HG02938 (cell line): ENCODE measurements around the gene PLEKHJ1.

Source experiments
- ATAC-seq: cut with Tn5 transposase; IDR thresholded peaks from one replicate; pipeline ENCODE4 v1.9.1; 2021; ENCODE audit warnings: mild to moderate bottlenecking, moderate library complexity; ENCODE audit not compliant: unreplicated experiment

Gene PLEKHJ1

DNA sequence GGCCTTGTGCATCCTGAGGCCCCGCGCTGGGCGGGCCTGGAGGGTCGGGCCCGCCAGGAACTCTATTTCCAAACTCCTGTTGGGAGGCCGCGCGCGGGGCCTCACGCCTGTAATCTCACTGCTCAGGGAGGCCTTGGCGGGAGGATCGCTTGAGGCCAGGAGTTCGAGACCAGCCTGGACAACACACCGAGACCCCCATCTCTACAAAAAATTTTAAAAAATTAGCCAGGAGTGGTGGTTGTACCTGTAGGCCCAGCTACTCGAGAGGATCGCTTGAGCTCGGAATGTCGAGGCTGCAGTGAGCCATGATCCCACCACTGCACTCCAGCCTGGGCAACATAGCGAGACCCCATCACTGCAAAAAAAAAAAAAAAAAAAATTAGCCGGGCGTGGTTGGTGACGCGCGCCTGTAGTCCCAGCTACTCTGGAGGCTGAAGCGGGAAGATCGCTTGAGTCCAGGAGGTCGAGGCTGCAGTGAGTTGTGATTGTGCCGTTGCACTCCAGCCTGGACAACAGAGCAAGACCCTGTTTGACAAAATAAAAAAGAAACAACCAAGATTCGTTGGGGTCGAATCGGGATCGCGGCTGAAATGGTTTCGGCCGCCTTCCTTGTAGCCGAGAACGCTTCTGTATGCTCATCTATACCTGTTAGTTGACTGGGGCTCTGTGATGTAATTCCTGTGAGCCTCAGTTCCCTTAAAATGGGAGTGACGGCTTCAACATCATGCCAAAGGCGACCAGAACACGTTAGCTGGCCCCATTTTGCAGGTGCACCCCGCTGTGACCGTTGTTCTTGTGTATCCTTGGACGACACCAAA is 1.1 kb upstream of the PLEKHJ1 start:
- no peak for ATAC-seq

GRCh38 chr19:2236064-2236313 is 140 bp downstream of the PLEKHJ1 start:
- ATAC-seq = no peak

GRCh38 chr19:2235381-2236063 is 607 bp downstream of the PLEKHJ1 start:
- peak; percentile 15 for ATAC-seq

GRCh38 chr19:2234996-2235380 is 1.1 kb downstream of the PLEKHJ1 start:
- no peak for ATAC-seq

GRCh38 chr19:2233601-2234280 is 2.4 kb downstream of the PLEKHJ1 start:
- no peak for ATAC-seq

GRCh38 chr19:2232286-2233151 is 3.6 kb downstream of the PLEKHJ1 start:
- no peak for ATAC-seq

- no peak for ATAC-seq
Observed at GRCh38 chr19:2231621-2232221, 4.4 kb downstream of the PLEKHJ1 start.

DNA sequence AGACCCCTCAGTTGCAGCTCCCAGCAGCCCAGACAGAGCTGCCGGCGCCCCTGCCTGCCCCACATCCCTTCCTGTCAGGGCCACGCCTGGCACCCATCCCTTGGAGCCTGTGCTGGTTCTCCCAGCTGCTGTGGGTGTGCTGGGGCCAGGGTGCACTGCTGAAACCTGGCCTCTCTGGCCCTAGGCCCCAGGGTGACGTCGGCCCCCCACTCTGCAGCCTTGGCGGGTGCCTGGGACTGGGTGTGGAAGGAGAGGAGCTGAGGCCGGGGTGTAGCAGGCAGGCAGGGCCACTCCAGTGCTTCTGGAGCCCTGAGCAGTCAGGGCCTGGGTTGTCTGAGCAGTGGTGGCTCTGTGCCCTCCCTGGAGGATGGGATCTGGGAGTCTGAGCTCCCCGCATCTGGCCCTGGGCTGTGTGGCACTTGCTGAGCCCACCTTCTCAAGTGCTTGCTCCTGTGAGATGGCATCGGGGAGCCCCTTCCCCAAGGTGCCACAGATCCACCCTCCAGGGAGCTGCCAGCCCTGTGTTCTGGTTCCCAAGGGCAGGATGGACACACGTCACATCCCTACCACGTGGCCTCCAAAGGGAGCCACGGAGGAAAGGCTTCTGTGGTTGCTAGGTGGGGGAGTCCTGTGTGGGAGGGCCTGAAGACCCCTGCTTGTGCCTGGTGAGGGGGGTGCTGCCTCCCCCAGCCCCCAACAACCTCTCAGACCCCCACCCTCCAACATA is 5.2 kb downstream of the PLEKHJ1 start:
- no peak for ATAC-seq

DNA sequence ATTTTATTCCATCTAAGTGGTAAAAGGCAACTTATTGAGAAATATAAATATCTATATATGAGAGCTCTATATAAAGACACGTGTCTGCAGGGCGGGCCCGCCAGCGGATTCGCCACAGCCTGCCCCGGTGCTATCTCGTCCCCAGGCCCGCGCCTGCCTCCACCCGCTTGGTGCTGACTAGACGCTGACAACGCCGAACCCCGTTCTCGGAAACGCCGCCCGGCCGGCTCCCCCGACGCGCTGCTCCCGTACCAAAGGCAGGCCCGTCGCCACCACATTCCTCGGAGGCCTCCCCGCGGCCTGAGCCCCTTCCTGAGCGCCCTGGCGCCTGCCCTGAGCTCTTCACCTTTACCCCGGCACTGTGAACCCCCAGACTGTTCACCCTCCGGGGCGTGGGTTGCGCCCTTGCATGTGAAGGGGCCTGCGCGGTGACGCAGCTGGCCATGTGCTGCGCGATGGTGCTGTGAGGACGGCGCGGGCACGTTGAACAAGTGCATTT is 6.0 kb downstream of the PLEKHJ1 start:
- no peak for ATAC-seq

GRCh38 chr19:2229103-2230032 is 6.8 kb downstream of the PLEKHJ1 start:
- no peak for ATAC-seq

GRCh38 chr19:2228157-2229030 is 7.7 kb downstream of the PLEKHJ1 start:
- ATAC-seq = no peak

DNA sequence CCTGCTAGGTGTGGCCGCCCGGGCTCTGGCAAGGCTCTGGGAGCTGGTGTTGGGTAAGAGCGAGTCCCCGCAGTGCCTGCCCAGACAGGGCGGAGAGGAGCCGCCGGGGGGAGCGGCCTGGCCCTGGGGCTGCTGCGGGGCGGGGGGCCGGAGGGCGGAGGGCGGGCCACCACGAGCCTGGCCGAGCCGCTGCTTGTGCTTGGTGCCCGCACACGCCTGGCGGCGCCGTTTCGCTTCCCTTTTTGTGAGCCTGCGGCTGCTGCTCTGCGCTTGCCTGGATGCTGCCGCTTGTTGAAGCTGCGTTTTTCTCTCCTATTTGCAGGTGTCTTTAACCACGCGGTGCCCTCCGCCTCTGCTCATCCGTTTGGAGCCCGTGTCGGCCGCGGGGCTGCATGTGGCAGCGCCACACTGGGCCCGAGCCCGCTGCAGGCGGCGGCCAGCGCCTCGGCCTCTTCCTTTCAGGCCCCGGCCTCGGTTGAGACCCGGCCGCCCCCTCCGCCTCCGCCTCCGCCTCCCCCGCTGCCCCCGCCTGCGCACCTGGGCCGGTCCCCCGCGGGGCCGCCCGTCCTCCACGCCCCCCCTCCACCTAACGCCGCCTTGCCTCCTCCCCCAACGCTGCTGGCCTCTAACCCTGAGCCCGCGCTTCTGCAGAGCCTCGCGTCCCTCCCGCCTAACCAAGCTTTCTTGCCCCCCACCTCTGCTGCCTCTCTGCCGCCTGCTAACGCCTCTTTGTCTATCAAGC is 8.5 kb downstream of the PLEKHJ1 start:
- ATAC-seq = no peak

GRCh38 chr19:2226840-2227360 is 9.2 kb downstream of the PLEKHJ1 start:
- no peak for ATAC-seq

DNA sequence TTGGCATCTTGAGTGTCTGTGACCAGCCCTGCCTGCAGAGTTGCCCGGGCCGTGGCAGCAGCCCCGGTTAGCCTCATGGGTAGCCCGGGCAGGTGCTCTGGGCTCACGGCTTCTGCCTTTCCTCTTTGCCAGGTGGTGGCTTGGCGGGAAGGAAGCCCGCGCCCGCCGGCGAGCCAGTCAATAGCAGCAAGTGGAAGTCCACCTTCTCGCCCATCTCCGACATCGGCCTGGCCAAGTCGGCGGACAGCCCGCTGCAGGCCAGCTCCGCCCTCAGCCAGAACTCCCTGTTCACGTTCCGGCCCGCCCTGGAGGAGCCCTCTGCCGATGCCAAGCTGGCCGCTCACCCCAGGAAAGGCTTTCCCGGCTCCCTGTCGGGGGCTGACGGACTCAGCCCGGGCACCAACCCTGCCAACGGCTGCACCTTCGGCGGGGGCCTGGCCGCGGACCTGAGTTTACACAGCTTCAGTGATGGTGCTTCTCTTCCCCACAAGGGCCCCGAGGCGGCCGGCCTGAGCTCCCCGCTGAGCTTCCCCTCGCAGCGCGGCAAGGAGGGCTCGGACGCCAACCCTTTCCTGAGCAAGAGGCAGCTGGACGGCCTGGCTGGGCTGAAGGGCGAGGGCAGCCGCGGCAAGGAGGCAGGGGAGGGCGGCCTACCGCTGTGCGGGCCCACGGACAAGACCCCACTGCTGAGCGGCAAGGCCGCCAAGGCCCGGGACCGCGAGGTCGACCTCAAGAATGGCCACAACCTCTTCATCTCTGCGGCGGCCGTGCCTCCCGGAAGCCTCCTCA is 9.9 kb downstream of the PLEKHJ1 start:
- no peak for ATAC-seq

GRCh38 chr19:2225415-2226050 is 10.6 kb downstream of the PLEKHJ1 start:
- no peak for ATAC-seq
